Parathyroid adenoma (tissue), 2 donors: ENCODE measurements around the gene TNS2.

Source experiments
- H2AFZ ChIP-seq: fragments of 300-600 bp; sonication (generic); one replicate; pipeline ENCODE4 v1.7.0; 2017; ENCODE audit warnings: antibody characterized with exemption, mild to moderate bottlenecking
- H3K27ac ChIP-seq: fragments of 300-600 bp; sonication (generic); one replicate; pipeline ENCODE4 v1.7.0; 2017
- H3K27me3 ChIP-seq: fragments of 300-600 bp; sonication (generic); one replicate; pipeline ENCODE4 v1.7.0; 2017; ENCODE audit warnings: low read length; ENCODE audit not compliant: control insufficient read depth, insufficient read depth
- H3K36me3 ChIP-seq: fragments of 300-600 bp; sonication (generic); one replicate; pipeline ENCODE4 v1.7.0; 2017; ENCODE audit warnings: low read length; ENCODE audit not compliant: control insufficient read depth, insufficient read depth
- H3K4me1 ChIP-seq: fragments of 300-600 bp; sonication (generic); one replicate; pipeline ENCODE4 v1.7.0; 2017; ENCODE audit warnings: control low read depth
- H3K4me2 ChIP-seq: fragments of 300-600 bp; sonication (generic); one replicate; pipeline ENCODE4 v1.7.0; 2017; ENCODE audit warnings: low read length
- H3K4me3 ChIP-seq: fragments of 300-600 bp; sonication (generic); one replicate; pipeline ENCODE4 v1.7.0; 2017; ENCODE audit warnings: low read depth, low read length
- H3K79me2 ChIP-seq: fragments of 300-600 bp; sonication (generic); one replicate; pipeline ENCODE4 v1.7.0; 2017; ENCODE audit warnings: control low read depth
- H3K9ac ChIP-seq: fragments of 300-600 bp; sonication (generic); one replicate; pipeline ENCODE4 v1.7.0; 2017; ENCODE audit warnings: mild to moderate bottlenecking
- H3K9me3 ChIP-seq: fragments of 300-600 bp; sonication (generic); one replicate; pipeline ENCODE4 v1.7.0; 2017; ENCODE audit warnings: low read length; ENCODE audit not compliant: control insufficient read depth
- CTCF ChIP-seq: fragments of 300-600 bp; sonication (generic); IDR thresholded peaks from one replicate; pipeline ENCODE4 v1.7.0; 2017; ENCODE audit warnings: antibody characterized with exemption, mild to moderate bottlenecking
- donor health status: primary hyperparathyroidism.

The TNS2 gene

GRCh38 chr12:53049571-53050318 lies at the start of gene TNS2:
Gene TNS2 (plus strand): TSS chr12:53050065. CDS start chr12:53050186, 121 bp downstream.
- no peaks in the 10 kb centered on the region for H3K36me3 ChIP-seq
- no peaks in the 10 kb centered on the region for H3K9me3 ChIP-seq
- H2AFZ ChIP-seq, result peak within 1 kb of the TSS; percentile 65
- no peaks in the 10 kb centered on the region for H3K27me3 ChIP-seq
- TF ChIP-seq CTCF, result no peak
- H3K79me2 ChIP-seq, result peaks cover 14% of the 10 kb centered on the region
- peak within 1 kb of the TSS; percentile 67 for H3K4me2 ChIP-seq
- H3K9ac ChIP-seq, result peak within 1 kb of the TSS; percentile 70
- peak within 1 kb of the TSS; percentile 48 for H3K4me3 ChIP-seq
- H3K27ac ChIP-seq, result peak within 1 kb of the TSS; percentile 100
- peaks cover 67% of the 10 kb centered on the region for H3K4me1 ChIP-seq

- Histone ChIP-seq H3K27me3 (no peaks in the 10 kb centered on the region), H3K79me2 (peaks cover 25% of the 10 kb centered on the region), H3K27ac (no peak overlapping the region), H3K9ac (no peak overlapping the region), H3K4me2 (no peak overlapping the region), H2AFZ (no peak overlapping the region), H3K4me3 (no peak overlapping the region), H3K36me3 (no peaks in the 10 kb centered on the region), H3K9me3 (no peaks in the 10 kb centered on the region), H3K4me1 (no peaks in the 10 kb centered on the region)
- no peak for TF ChIP-seq CTCF
These were observed 45.7 kb upstream of the TNS2 start for GRCh38 chr12:53004178-53004577.

- Histone ChIP-seq H3K4me3 (no peak overlapping the region), H3K79me2 (peaks cover 27% of the 10 kb centered on the region), H3K27me3 (no peaks in the 10 kb centered on the region), H3K4me1 (peaks cover under 1% of the 10 kb centered on the region), H3K4me2 (no peak overlapping the region), H3K27ac (no peak overlapping the region), H2AFZ (no peak overlapping the region), H3K36me3 (no peaks in the 10 kb centered on the region), H3K9ac (no peak overlapping the region), H3K9me3 (no peaks in the 10 kb centered on the region)
- no peak for TF ChIP-seq CTCF
These were observed 45.3 kb upstream of the TNS2 start for GRCh38 chr12:53004582-53004981.

- H3K27me3 ChIP-seq, result no peaks in the 10 kb centered on the region
- H3K27ac ChIP-seq, result peak overlapping the region; percentile 92
- H3K9me3 ChIP-seq, result no peaks in the 10 kb centered on the region
- peak overlapping the region; percentile 88 for H3K4me3 ChIP-seq
- no peaks in the 10 kb centered on the region for H3K36me3 ChIP-seq
- no peak overlapping the region for H3K9ac ChIP-seq
- H3K79me2 ChIP-seq, result peaks cover 34% of the 10 kb centered on the region
- peak overlapping the region; percentile 91 for H3K4me2 ChIP-seq
- H3K4me1 ChIP-seq, result peaks cover 7% of the 10 kb centered on the region
- H2AFZ ChIP-seq, result peak overlapping the region; percentile 88
- TF ChIP-seq CTCF, result no peak
These were observed 44.5 kb upstream of the TNS2 start for GRCh38 chr12:53005215-53005985.
